Measurements from ENCODE around the gene CRBN. TPM values are rescaled to one million over a fixed set of nuclear protein-coding genes. Genes with fewer than 3 reads are reported as not detected.

The CRBN gene
- total and polyA plus RNA-seq, 9 of the 15 experiments (the other 6 are each of a cell fraction or from before 2014, with no cell fraction given): 40.8 to 331 (median 57.4) TPM

DNA sequence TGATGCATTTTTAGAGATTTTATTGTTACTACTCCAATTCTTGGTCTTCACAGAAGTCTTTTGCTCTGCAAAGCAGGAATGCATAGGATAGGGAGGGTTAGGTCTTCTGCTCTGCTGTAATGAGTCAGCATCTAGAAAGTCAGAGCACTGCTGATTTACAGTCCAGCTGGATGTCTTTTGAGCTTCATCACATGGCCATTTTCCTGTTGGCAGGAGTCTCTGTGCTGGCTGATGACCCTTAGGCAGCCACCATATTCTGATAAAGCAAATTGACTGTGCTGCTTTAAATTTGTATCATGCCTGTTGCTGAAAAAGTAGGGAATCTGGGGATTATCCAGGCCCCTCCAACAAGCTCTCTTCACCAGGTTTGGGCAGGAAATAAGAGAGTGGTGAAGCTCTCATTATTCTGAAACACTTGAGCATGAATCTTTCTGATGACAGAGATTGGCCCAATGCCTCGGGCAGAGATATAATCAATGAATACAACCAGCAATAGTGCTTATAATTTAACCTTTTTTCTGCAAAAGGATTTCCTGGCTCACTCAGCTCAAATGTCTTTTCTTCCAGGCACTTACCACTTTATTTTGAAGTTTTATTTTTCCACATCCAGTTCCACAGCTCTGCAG, 9.7 kb upstream of the CRBN start (continued):
- TF ChIP-seq, protein P1, sequence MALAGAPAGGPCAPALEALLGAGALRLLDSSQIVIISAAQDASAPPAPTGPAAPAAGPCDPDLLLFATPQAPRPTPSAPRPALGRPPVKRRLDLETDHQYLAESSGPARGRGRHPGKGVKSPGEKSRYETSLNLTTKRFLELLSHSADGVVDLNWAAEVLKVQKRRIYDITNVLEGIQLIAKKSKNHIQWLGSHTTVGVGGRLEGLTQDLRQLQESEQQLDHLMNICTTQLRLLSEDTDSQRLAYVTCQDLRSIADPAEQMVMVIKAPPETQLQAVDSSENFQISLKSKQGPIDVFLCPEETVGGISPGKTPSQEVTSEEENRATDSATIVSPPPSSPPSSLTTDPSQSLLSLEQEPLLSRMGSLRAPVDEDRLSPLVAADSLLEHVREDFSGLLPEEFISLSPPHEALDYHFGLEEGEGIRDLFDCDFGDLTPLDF (CRISPR knock-in tag; IDR thresholded peaks at IDR 0.05): no peak
- TF ChIP-seq KDM5B (IDR thresholded peaks at IDR 0.05; ENCODE audit: insufficient replicate concordance, low read depth, low read length): no peak
- no peak for TF ChIP-seq KDM2B (CRISPR knock-in tag; IDR thresholded peaks at IDR 0.05)
- no peak for TF ChIP-seq SRSF1 (IDR thresholded peaks at IDR 0.05; ENCODE audit: low read depth, low read length)
- TF ChIP-seq, protein P2, sequence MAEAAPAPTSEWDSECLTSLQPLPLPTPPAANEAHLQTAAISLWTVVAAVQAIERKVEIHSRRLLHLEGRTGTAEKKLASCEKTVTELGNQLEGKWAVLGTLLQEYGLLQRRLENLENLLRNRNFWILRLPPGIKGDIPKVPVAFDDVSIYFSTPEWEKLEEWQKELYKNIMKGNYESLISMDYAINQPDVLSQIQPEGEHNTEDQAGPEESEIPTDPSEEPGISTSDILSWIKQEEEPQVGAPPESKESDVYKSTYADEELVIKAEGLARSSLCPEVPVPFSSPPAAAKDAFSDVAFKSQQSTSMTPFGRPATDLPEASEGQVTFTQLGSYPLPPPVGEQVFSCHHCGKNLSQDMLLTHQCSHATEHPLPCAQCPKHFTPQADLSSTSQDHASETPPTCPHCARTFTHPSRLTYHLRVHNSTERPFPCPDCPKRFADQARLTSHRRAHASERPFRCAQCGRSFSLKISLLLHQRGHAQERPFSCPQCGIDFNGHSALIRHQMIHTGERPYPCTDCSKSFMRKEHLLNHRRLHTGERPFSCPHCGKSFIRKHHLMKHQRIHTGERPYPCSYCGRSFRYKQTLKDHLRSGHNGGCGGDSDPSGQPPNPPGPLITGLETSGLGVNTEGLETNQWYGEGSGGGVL (CRISPR knock-in tag; IDR thresholded peaks at IDR 0.05): no peak
- no peak for TF ChIP-seq ZBTB1 (CRISPR knock-in tag; IDR thresholded peaks at IDR 0.05; ENCODE audit: borderline replicate concordance, low read depth)
- no peak for TF ChIP-seq ZNF699 (CRISPR knock-in tag; IDR thresholded peaks at IDR 0.05; ENCODE audit: insufficient replicate concordance)
- no peak for TF ChIP-seq MTA1 (IDR thresholded peaks at IDR 0.05; ENCODE audit: borderline replicate concordance)
- TF ChIP-seq KAT2B (IDR thresholded peaks at IDR 0.05; ENCODE audit: low read depth, low read length): no peak
- no peak for TF ChIP-seq ZNF282 (CRISPR knock-in tag; IDR thresholded peaks at IDR 0.05)
- TF ChIP-seq, protein P3, sequence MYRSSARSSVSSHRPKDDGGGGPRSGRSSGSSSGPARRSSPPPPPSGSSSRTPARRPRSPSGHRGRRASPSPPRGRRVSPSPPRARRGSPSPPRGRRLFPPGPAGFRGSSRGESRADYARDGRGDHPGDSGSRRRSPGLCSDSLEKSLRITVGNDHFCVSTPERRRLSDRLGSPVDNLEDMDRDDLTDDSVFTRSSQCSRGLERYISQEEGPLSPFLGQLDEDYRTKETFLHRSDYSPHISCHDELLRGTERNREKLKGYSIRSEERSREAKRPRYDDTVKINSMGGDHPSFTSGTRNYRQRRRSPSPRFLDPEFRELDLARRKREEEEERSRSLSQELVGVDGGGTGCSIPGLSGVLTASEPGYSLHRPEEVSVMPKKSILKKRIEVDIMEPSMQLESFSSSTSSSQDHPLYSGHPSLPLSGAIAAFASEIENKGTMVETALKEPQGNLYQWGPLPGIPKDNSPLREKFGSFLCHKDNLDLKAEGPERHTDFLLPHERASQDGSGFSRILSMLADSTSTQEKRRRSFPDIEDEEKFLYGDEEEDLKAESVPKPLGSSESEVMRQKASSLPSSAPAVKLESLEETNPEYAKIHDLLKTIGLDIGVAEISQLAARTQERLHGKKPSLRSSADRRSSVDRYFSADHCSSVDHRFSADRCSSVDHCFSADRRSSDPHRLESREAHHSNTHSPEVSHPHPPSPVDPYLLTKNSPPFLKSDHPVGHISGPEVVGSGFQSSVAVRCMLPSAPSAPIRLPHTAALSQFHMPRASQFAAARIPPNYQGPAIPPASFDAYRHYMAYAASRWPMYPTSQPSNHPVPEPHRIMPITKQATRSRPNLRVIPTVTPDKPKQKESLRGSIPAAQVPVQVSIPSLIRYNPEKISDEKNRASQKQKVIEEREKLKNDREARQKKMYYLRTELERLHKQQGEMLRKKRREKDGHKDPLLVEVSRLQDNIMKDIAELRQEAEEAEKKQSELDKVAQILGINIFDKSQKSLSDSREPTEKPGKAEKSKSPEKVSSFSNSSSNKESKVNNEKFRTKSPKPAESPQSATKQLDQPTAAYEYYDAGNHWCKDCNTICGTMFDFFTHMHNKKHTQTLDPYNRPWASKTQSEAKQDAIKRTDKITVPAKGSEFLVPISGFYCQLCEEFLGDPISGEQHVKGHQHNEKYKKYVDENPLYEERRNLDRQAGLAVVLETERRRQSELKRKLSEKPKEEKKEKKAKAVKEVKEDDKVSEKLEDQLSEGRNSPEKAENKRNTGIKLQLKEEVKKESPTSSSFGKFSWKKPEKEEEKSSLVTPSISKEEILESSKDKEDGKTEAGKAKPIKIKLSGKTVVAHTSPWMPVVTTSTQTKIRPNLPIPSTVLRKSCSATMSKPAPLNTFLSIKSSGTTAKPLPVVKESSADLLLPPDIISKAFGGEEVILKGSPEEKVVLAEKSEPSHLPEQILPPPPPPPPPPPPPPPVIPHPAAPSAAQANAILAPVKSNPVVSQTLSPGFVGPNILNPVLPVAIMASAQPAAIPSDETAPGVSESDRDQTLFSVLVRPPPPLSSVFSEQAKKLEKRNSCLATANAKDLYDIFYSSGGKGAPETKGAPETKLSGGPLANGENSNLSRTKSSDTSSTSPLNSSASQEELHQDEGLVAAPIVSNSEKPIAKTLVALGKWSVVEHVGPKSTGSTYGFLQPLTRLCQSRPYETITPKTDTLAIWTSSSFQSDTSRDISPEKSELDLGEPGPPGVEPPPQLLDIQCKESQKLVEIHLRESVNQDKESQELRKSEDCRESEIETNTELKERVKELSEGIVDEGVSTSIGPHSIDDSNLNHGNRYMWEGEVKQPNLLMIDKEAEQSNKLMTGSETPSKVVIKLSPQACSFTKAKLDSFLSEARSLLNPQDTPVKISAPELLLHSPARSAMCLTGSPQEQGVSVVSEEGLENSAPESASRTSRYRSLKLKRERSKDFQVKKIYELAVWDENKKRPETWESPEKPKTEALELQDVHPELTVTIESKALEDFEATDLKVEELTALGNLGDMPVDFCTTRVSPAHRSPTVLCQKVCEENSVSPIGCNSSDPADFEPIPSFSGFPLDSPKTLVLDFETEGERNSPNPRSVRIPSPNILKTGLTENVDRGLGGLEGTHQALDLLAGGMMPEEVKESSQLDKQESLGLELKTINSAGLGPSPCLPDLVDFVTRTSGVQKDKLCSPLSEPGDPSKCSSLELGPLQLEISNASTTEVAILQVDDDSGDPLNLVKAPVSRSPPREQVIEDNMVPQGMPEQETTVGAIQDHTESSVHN (IDR thresholded peaks at IDR 0.05; ENCODE audit: borderline replicate concordance in 1 of 2, low read depth in 1 of 2): 0 out of 4 replicates have a peak, but pooled peaks of 1 of the 2 experiments have one; percentile 52

Measured in K562 (cell line).